ENCODE measurements around the gene LENG9. TPM values are rescaled to one million over a fixed set of nuclear protein-coding genes. Genes with fewer than 3 reads are reported as not detected.
"Not testable (repeated sequence)": the region's sequence is repeated elsewhere in the genome, so short reads cannot be mapped to it uniquely, and the experiment has no call there.

Gene LENG9
- 10 to 100 TPM; 18.2 to 24.6 TPM for total RNA-seq

DNA sequence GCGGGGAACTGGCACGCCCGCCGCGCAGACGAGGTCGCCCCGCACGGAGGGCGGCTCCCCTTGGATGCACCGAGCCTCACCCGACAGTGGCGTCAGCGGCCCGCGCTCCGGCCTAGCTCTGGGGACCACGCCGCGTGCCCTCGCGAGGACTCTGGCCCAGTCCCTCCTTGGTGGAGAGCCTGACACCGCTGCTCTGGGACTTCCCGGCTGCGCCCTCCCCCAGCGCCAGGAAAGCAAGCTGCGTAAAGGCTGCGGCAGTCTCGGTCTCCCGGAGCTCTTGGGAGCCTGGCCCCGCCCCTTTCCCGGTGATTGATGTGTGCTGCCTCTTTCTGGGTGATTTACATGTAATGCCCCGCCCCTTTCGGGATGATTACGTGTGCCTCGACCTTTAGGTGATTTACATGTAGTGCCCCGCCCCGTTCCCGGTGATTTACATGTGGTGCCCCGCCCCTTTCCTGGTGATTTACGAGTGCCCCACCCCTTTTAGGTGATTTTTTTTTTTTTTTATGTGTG is at the start of gene LENG9:
Gene LENG9, minus strand, starts transcription at position 248 of the 513 bp plus-strand sequence. CDS start 252 bp downstream, outside the sequence.
- H3K36me3 ChIP-seq: no peaks in the 10 kb centered on the region
- H3K27me3 ChIP-seq: no peaks in the 10 kb centered on the region
- peak; percentile 100 for DNase-seq
- intact Hi-C loops (cut with DNase I): no loop called here
- peaks cover 11% of the 10 kb centered on the region for H3K4me1 ChIP-seq
- H3K9me3 ChIP-seq: no peaks in the 10 kb centered on the region
- peak within 1 kb of the TSS; percentile 71 for H3K4me3 ChIP-seq
- peak within 1 kb of the TSS; percentile 91 to 96 for H3K9ac ChIP-seq (ENCODE audit: low read depth in 2 of 2, low read length in 2 of 2)
- TF ChIP-seq, protein P1, sequence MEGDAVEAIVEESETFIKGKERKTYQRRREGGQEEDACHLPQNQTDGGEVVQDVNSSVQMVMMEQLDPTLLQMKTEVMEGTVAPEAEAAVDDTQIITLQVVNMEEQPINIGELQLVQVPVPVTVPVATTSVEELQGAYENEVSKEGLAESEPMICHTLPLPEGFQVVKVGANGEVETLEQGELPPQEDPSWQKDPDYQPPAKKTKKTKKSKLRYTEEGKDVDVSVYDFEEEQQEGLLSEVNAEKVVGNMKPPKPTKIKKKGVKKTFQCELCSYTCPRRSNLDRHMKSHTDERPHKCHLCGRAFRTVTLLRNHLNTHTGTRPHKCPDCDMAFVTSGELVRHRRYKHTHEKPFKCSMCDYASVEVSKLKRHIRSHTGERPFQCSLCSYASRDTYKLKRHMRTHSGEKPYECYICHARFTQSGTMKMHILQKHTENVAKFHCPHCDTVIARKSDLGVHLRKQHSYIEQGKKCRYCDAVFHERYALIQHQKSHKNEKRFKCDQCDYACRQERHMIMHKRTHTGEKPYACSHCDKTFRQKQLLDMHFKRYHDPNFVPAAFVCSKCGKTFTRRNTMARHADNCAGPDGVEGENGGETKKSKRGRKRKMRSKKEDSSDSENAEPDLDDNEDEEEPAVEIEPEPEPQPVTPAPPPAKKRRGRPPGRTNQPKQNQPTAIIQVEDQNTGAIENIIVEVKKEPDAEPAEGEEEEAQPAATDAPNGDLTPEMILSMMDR (IDR thresholded peaks at IDR 0.05): no peak
- H3K27ac ChIP-seq: peak within 1 kb of the TSS; percentile 99

DNA sequence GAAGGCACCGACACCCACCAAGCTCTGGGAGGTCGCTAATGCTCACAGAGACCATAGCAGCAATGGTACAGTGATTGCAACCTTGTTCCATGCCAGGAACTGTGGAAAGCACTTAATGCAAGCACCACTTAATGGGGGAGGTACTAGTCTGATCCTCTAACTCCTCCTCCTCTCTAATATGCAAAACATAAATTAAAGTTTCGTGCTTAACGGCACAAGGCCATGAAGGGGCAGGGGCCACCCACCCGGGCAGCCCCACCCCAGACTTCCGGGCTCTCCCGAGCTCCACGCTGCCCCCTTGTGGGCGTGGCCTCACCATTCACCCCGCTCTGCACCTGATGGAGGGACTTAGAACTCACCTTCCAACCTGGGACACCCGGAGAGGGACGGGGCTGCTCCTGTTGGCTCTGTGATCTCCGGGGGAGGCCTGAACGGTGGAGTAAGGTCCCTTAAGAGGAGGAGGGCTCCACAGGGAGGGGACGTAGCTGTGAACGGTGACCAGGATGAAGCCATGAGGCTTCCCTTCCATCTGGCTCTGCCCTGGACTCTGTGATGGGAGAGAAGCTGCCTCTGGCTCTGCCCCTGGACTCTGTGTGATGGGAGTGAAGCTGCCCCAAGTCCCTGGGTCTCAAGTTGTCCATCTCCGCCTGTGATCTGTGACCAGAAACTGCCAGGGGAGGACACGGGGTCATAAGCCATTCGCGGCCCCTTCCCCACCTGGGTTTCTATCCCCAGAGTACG is 45.8 kb upstream of the LENG9 start:
- H3K4me3 ChIP-seq; DNase-seq; H3K27ac ChIP-seq; H3K4me1 ChIP-seq; H3K27me3 ChIP-seq; H3K36me3 ChIP-seq; H3K9me3 ChIP-seq; H3K9ac ChIP-seq (ENCODE audit: low read depth in 2 of 2, low read length in 2 of 2); intact Hi-C loops (cut with DNase I): not testable (repeated sequence)

DNA sequence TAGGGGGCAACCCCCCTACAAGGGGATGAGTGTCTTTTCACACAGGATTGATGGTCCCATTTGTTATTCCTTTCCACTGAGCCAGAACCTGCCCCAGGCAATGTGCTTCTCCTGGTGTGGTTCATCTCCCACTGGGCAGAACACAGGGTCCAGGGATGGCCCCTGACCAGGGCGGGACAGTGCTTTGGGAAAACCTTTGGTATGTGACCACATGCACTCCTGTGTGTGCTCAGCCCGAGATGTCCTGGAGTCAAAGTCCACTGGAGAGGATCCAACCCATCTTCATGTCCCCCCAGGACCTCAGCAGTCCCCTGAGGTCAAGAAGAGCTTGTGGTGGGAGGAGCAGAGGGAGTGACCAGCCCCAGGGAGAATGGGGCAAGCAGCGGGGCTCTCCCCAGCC is 44.9 kb upstream of the LENG9 start:
- DNase-seq; H3K27ac ChIP-seq; H3K27me3 ChIP-seq; H3K4me3 ChIP-seq; H3K4me1 ChIP-seq; H3K9me3 ChIP-seq; intact Hi-C loops (cut with DNase I); H3K9ac ChIP-seq (ENCODE audit: low read depth in 2 of 2, low read length in 2 of 2); H3K36me3 ChIP-seq: not testable (repeated sequence)

DNA sequence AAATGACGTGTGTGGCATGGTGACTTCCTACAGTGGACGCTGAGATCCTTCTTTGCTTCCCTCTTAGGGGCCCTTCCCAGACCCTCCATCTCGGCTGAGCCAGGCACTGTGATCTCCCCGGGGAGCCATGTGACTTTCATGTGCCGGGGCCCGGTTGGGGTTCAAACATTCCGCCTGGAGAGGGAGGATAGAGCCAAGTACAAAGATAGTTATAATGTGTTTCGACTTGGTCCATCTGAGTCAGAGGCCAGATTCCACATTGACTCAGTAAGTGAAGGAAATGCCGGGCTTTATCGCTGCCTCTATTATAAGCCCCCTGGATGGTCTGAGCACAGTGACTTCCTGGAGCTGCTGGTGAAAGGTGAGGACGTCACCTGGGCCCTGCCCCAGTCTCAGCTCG is 44.2 kb upstream of the LENG9 start:
- Histone ChIP-seq H3K4me1 (no peaks in the 10 kb centered on the region), H3K9me3 (no peaks in the 10 kb centered on the region), H3K27ac (no peak overlapping the region), H3K27me3 (no peaks in the 10 kb centered on the region), H3K4me3 (no peak overlapping the region), H3K36me3 (no peaks in the 10 kb centered on the region), H3K9ac (ENCODE audit: low read depth in 2 of 2, low read length in 2 of 2) (no peak overlapping the region)
- intact Hi-C loops (cut with DNase I): no loop called here
- DNase-seq: no peak
- TF ChIP-seq, protein P1 (IDR thresholded peaks at IDR 0.05): no peak

DNA sequence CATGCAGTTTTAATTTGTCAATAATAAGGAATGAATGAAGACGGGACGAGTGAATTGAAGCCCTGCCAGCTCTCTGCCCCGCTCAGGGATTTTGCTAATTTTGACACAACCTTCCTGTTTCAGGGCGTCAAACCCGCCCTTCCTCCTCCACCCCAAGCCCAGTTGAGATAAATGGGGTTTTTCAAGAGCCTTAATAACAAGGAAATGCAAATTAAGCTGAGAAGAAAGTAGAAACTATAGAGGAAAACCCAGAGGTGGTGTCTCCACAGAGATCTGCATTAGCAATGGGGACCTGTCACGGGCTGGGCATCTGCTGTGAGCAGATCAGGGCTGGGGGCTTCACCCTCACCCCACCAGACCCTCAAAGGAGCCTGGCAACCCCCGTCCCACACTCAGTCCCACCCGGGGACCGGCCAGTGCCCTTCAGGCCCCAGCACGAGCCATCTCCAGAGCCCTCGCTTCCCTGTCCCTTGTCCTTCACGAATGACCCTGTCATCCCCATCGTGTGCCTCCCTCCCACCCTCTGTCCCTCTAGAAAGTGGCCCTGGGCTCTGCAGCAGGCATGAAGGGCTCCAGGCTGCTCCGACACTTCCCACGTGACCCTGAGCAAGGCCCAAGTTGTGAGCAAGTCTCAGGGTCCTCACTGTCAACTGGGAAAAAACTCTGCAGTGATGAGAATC is 43.6 kb upstream of the LENG9 start:
- intact Hi-C loops (cut with DNase I): not testable (repeated sequence)

DNA sequence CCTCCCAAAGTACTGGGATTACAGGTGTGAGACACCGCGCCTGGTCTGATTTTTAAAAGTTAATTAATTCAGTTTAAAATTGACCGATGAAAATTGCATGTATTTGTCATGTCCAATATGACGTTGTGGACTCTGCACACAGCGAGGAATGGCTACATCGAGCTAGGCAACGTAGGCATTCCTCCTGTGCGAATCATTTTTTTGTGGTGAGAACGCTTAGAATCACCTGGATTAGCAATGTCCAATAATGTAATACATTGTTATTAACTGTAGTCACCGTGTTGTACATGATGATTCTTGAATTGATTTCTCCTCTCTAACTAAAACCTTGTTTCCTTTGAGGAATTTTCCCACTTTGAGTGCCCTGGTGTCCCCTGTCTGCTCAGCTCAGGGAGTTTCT is 42.5 kb upstream of the LENG9 start:
- Histone ChIP-seq H3K4me1 (no peaks in the 10 kb centered on the region), H3K27me3 (no peaks in the 10 kb centered on the region), H3K27ac (no peak overlapping the region), H3K9ac (ENCODE audit: low read depth in 2 of 2, low read length in 2 of 2) (no peak overlapping the region), H3K9me3 (no peaks in the 10 kb centered on the region), H3K4me3 (no peak overlapping the region), H3K36me3 (no peaks in the 10 kb centered on the region)
- DNase-seq: no peak
- TF ChIP-seq, protein P1 (IDR thresholded peaks at IDR 0.05): no peak
- intact Hi-C loops (cut with DNase I): no loop called here

More for the DNA sequence above, 43.6 kb upstream of the LENG9 start:
- not testable (repeated sequence) for H3K9ac ChIP-seq (ENCODE audit: low read depth in 2 of 2, low read length in 2 of 2); H3K27me3 ChIP-seq; H3K27ac ChIP-seq; DNase-seq; H3K4me1 ChIP-seq; H3K9me3 ChIP-seq; H3K36me3 ChIP-seq; H3K4me3 ChIP-seq

DNA sequence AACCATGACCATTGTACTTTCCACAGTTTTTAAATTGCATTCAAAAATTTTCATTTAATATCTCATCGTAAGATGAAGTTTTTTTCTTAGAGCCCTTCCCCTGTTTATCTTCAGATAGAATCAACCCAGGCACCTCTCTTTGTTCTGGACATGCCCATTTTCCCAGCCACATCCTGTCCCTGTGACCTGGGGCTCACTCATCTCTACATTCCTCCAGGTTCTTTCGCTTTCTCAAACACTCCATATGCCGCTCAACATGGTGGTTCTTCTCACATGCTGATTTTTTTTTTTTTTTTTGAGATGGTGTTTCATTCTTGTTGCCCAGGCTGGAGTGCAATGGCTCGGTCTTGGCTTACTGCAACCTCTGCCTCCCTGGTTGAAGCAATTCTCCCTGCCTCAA is 42.0 kb upstream of the LENG9 start:
- H3K27ac ChIP-seq; H3K36me3 ChIP-seq; intact Hi-C loops (cut with DNase I); H3K9ac ChIP-seq (ENCODE audit: low read depth in 2 of 2, low read length in 2 of 2); H3K9me3 ChIP-seq; H3K27me3 ChIP-seq; H3K4me1 ChIP-seq; DNase-seq; H3K4me3 ChIP-seq: not testable (repeated sequence)
